GM10248 (cell line): ENCODE measurements around the gene SLCO2B1.
"Not testable (repeated sequence)": the region's sequence is repeated elsewhere in the genome, so short reads cannot be mapped to it uniquely, and the experiment has no call there.

Source experiments
- CTCF ChIA-PET: fragments of 300-600 bp; sonication (Branson Sonifier 250); formaldehyde crosslinking; extraction: SDS; loops from one replicate; lab custom pipeline; 2021; ENCODE audit warnings: antibody characterized with exemption; lab: Yijun Ruan, JAX
- POLR2A ChIA-PET: fragments of 350-650 bp; sonication (Branson Sonifier 250); formaldehyde crosslinking; extraction: SDS; loops from one replicate; lab custom pipeline; 2020; ENCODE audit warnings: antibody characterized with exemption; lab: Yijun Ruan, JAX
- DNase-seq: peaks from one replicate; pipeline ENCODE4 v3.0.0; 2012; ENCODE audit errors: extremely low spot score
- TF ChIP-seq, protein P1 (sequence below): IDR thresholded peaks from 2 replicates; pipeline ENCODE4 v1.5.1; 2012; ENCODE audit warnings: mild to moderate bottlenecking, low read depth; ENCODE audit errors: extremely low read depth, missing control alignments, control extremely low read depth

The SLCO2B1 gene, protein sequence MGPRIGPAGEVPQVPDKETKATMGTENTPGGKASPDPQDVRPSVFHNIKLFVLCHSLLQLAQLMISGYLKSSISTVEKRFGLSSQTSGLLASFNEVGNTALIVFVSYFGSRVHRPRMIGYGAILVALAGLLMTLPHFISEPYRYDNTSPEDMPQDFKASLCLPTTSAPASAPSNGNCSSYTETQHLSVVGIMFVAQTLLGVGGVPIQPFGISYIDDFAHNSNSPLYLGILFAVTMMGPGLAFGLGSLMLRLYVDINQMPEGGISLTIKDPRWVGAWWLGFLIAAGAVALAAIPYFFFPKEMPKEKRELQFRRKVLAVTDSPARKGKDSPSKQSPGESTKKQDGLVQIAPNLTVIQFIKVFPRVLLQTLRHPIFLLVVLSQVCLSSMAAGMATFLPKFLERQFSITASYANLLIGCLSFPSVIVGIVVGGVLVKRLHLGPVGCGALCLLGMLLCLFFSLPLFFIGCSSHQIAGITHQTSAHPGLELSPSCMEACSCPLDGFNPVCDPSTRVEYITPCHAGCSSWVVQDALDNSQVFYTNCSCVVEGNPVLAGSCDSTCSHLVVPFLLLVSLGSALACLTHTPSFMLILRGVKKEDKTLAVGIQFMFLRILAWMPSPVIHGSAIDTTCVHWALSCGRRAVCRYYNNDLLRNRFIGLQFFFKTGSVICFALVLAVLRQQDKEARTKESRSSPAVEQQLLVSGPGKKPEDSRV

GRCh38 chr11:75150879-75151278, at the start of gene SLCO2B1:
TSS of gene SLCO2B1 (plus strand) at chr11:75151107. CDS start at chr11:75151382, 275 bp downstream.
- CTCF ChIA-PET = interaction anchor here (1.1 to 21.5 kb wide), 7 partner anchors 8 to 128 kb away, joined by 3 to 496 read pairs (median 4); partner anchors contain the start of gene TPBGL
- no peak for DNase-seq
- TF ChIP-seq, protein P1, sequence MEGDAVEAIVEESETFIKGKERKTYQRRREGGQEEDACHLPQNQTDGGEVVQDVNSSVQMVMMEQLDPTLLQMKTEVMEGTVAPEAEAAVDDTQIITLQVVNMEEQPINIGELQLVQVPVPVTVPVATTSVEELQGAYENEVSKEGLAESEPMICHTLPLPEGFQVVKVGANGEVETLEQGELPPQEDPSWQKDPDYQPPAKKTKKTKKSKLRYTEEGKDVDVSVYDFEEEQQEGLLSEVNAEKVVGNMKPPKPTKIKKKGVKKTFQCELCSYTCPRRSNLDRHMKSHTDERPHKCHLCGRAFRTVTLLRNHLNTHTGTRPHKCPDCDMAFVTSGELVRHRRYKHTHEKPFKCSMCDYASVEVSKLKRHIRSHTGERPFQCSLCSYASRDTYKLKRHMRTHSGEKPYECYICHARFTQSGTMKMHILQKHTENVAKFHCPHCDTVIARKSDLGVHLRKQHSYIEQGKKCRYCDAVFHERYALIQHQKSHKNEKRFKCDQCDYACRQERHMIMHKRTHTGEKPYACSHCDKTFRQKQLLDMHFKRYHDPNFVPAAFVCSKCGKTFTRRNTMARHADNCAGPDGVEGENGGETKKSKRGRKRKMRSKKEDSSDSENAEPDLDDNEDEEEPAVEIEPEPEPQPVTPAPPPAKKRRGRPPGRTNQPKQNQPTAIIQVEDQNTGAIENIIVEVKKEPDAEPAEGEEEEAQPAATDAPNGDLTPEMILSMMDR = no peak
- POLR2A ChIA-PET = no interaction called here

DNA sequence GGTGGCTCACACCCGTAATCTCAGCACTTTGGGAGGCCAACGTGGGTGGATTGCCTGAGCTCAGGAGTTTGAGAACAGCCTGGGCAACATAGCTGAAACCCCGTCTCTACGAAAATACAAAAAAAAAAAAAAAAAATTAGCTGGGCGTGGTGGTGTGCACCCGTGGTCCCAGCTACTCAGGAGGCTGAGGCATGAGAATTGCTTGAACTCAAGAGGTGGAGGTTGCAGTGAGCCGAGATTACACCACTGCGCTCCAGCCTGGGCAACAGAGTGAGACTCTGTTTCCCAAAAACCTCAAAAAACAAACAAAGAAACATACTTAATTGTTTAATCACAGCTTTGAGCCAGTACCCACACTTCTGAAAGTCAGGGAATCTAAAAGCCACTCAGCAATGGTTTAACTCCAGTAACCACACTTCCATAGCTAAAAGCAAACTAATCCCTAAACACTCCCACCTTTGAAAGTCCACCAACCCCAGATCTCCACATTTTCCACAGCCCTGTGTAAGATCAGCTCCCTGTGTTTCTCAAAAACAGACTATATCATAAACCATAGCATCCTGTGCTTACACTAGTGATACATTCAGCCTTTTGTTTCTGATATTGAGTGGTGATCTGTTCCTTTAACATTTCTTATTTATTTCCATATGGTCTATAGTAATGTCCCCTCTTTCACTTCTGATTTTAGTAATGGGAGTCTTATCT, 49.3 kb upstream of the SLCO2B1 start:
- TF ChIP-seq, protein P1 = no peak
- CTCF ChIA-PET = interaction anchor here (0.9 to 3.0 kb wide), 3 partner anchors 39 to 69 kb away, joined by 3 to 11 read pairs (median 3); no protein-coding TSS in a partner anchor
- DNase-seq = no peak
- POLR2A ChIA-PET = no interaction called here

DNA sequence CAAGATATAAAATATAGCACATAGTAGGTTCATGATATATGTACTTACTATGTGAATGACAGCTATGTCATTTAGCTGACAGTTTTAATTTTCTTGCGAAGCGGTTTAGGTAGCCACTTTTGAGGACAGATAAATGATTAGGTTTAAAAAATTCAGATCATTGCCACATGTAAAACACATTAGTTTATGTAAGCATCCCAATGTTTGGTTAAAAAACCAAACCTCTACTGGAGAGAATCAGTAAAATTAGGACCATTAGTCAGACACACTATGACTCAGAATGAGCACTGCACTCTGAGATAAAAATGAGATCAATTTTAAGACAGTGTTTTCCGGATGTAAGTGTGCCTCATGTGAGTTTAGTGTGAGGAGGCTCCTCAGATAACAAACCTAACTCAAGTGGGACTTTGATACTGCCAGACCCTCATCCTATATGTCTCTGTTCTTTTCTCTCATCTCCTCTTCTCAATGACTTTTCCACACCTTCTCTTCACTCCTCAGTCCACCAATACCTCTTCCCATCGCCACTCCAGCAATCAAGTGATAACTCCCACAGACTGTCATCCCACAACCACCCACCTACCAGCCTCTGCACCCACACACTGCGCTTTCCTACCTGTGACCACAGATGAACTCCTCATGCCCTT, 47.4 kb upstream of the SLCO2B1 start:
- ChIA-PET CTCF (interaction anchor here (0.6 to 4.1 kb wide), 4 partner anchors 38 to 89 kb away, joined by 3 to 27 read pairs (median 4); no protein-coding TSS in a partner anchor), POLR2A (no interaction called here)
- DNase-seq = no peak
- TF ChIP-seq, protein P1 = no peak

DNA sequence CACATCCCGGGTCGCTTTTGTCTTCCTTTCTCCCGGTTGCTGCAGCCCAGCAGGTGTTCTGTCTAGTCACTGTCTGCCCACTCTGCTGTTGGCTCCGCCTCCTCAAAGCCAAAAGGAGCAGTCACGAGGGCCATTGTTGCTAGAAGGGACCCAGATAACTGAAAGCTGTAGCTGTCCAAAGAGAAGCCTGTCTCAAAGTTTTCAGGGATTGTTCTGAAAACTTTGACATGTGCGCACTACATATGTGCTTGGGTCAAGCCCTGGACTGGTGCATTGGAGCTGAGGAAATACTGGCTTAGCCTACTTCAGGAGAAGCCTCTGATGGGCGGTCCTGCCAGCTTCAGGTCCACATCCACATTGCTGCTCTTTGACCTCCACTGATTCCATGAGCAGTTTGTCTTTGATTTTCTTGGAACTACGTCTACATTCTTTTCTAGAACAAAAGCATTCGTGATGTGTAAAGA, 45.4 kb upstream of the SLCO2B1 start:
- TF ChIP-seq, protein P1 = no peak
- DNase-seq = no peak
- ChIA-PET CTCF (interaction anchor here (1.5 to 4.1 kb wide), 2 partner anchors 36 to 137 kb away, joined by 4 to 27 read pairs; no protein-coding TSS in a partner anchor), POLR2A (no interaction called here)

GRCh38 chr11:75105967-75106681, 44.8 kb upstream of the SLCO2B1 start:
- DNase-seq, POLR2A ChIA-PET: not testable (repeated sequence)
- CTCF ChIA-PET = interaction anchor here (0.8 to 4.1 kb wide), 4 partner anchors 36 to 143 kb away, joined by 3 to 27 read pairs (median 4); no protein-coding TSS in a partner anchor

DNA sequence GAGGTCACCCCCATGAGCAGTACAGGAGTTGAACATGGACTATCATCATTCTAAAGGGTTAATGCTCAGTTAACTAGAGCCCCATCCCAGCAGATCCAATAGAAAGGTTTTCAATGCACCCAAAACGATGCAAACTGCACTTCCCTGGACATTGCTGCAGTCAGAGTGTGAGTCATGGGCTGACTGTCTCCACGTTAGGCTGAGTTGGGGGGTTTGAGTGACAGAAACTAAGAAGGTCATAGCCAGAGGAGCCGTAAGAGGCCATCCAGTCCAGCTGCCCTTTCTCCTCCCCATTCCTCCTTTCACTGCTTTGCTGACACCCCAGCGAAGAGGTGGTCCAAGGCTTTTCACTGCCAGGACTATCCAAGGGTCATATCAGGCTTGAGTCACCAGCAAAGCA, 43.7 kb upstream of the SLCO2B1 start:
- TF ChIP-seq, protein P1 = no peak
- no peak for DNase-seq
- ChIA-PET POLR2A (no interaction called here), CTCF (interaction anchor here (0.8 to 4.1 kb wide), 3 partner anchors 35 to 142 kb away, joined by 3 to 27 read pairs (median 4); no protein-coding TSS in a partner anchor)
